Endothelial cell of umbilical vein (primary cell): ENCODE results near the gene ZP2. TPM values are rescaled to one million over a fixed set of nuclear protein-coding genes. Genes with fewer than 3 reads are reported as not detected.

ENCODE experiments used
- BruUV-seq: library from RNA; stranded (reverse); fragments of 400-500 nt; replicated peaks from 2 replicates; lab custom pipeline; 2021; lab: Mats Ljungman, UMichigan
- CTCF ChIA-PET: fragments of 300-600, 350-600 bp; sonication (Branson Sonifier 250); formaldehyde crosslinking; loops from one replicate; lab custom pipeline; 2021; ENCODE audit warnings: antibody characterized with exemption, inconsistent platforms; lab: Charles Lee
- POLR2A ChIA-PET: fragments of 300-600, 350-600 bp; sonication (Branson Sonifier 250); formaldehyde crosslinking; loops from one replicate; lab custom pipeline; 2021; ENCODE audit warnings: antibody characterized with exemption, inconsistent platforms; lab: Charles Lee
- DNase-seq: peaks from one replicate; pipeline ENCODE4 v3.0.0-alpha.2; 2011; ENCODE audit warnings: low read depth, low spot score
- FAIRE-seq: peaks from 2 replicates; lab custom pipeline; 2011; peaks lifted over from hg19 to GRCh38; lab: Jason Lieb, UNC
- H2AFZ ChIP-seq: 2 replicates; pipeline ENCODE4 v1.6.0; 2012; ENCODE audit warnings: low read depth, low read length, control low read depth, inconsistent platforms
- H3K27ac ChIP-seq: 2 replicates; pipeline ENCODE4 v1.5.1; 2011; ENCODE audit warnings: low read depth, mild to moderate bottlenecking, control low read depth, low read length, moderate library complexity; ENCODE audit not compliant: insufficient read depth
- H3K27me3 ChIP-seq, 2 experiments: 2 replicates each; pipeline versions ENCODE4 v1.6.0 to v1.6.1; 2011; ENCODE audit warnings: low read length in 2 of 2, mixed read lengths in 1 of 2; ENCODE audit not compliant: control insufficient read depth in 2 of 2, insufficient read depth in 2 of 2
- H3K36me3 ChIP-seq, 2 experiments: 2 replicates in 1 of 2; 3 replicates in 1 of 2; pipeline ENCODE4 v1.5.1; 2011; ENCODE audit warnings: low read length in 2 of 2, mild to moderate bottlenecking in 1 of 2, moderate library complexity in 1 of 2; ENCODE audit not compliant: control insufficient read depth in 2 of 2, insufficient read depth in 2 of 2; ENCODE audit errors: extremely low read depth in 1 of 2
- H3K4me1 ChIP-seq: 3 replicates; pipeline ENCODE4 v1.5.1; 2011; ENCODE audit warnings: mild to moderate bottlenecking, low read length; ENCODE audit not compliant: control insufficient read depth, insufficient read depth; ENCODE audit errors: extremely low read depth
- H3K4me2 ChIP-seq: 2 replicates; pipeline ENCODE4 v1.6.1; 2011; ENCODE audit warnings: low read length, control low read depth, mixed read lengths; ENCODE audit not compliant: insufficient read depth
- H3K4me3 ChIP-seq, 3 experiments: fragments of 200-600 bp in 1 of 3; sonication (generic), shearing (Covaris generic) in 1 of 3; replicated peaks in 1 of 3; 2 replicates each; pipeline ENCODE4 v1.5.1; 2011 to 2016; ENCODE audit warnings: control low read depth in 3 of 3, low read length in 3 of 3, mild to moderate bottlenecking in 2 of 3, inconsistent platforms in 1 of 3, low read depth in 1 of 3, moderate library complexity in 1 of 3; ENCODE audit not compliant: insufficient read depth in 1 of 3
- H3K79me2 ChIP-seq: 2 replicates; pipeline ENCODE4 v1.6.0; 2012; ENCODE audit warnings: low read length, inconsistent platforms; ENCODE audit not compliant: control insufficient read depth, insufficient read depth
- H3K9ac ChIP-seq: replicated peaks from 2 replicates; pipeline ENCODE3; 2011; ENCODE audit warnings: low read length, control low read depth; ENCODE audit not compliant: insufficient read depth; ENCODE audit errors: extremely low read depth
- H3K9me1 ChIP-seq: replicated peaks from 3 replicates; pipeline ENCODE4 v1.6.0; 2011; ENCODE audit warnings: mild to moderate bottlenecking, low read length; ENCODE audit not compliant: control insufficient read depth, insufficient read depth; ENCODE audit errors: extremely low read depth
- H3K9me3 ChIP-seq: replicated peaks from 2 replicates; pipeline ENCODE4 v1.5.1; 2012; ENCODE audit warnings: low read length, inconsistent platforms; ENCODE audit not compliant: control insufficient read depth, insufficient read depth
- H4K20me1 ChIP-seq: replicated peaks from 2 replicates; pipeline ENCODE3; 2011; ENCODE audit warnings: mild to moderate bottlenecking, low read length; ENCODE audit not compliant: control insufficient read depth, insufficient read depth; ENCODE audit errors: extremely low read depth
- CTCF ChIP-seq, 2 donors: IDR thresholded peaks; 1 replicate in 1 of 2; 2 replicates in 1 of 2; pipeline ENCODE4 v1.5.1; 2011; ENCODE audit warnings: low read length in 2 of 2, mild to moderate bottlenecking in 2 of 2, moderate library complexity in 2 of 2, control low read depth in 1 of 2, inconsistent platforms in 1 of 2, low read depth in 1 of 2; ENCODE audit not compliant: insufficient read depth in 1 of 2; ENCODE audit errors: extremely low read depth in 1 of 2
- FOS ChIP-seq: IDR thresholded peaks from 2 replicates; pipeline ENCODE4 v1.6.1; 2011; ENCODE audit warnings: mild to moderate bottlenecking, low read length, moderate library complexity, borderline replicate concordance; ENCODE audit not compliant: insufficient read depth
- JUN ChIP-seq: IDR thresholded peaks from 2 replicates; pipeline ENCODE4 v1.6.1; 2011; ENCODE audit warnings: borderline replicate concordance, low read depth; ENCODE audit not compliant: insufficient read length, insufficient read depth
- MAX ChIP-seq: IDR thresholded peaks from 2 replicates; pipeline ENCODE4 v1.6.1; 2011; ENCODE audit not compliant: insufficient read depth, insufficient read length
- MYC ChIP-seq: IDR thresholded peaks from one replicate; pipeline ENCODE4 v1.6.1; 2011; ENCODE audit warnings: mild to moderate bottlenecking, low read depth, low read length
- POLR2A ChIP-seq: IDR thresholded peaks from 2 replicates; pipeline ENCODE4 v1.6.1; 2012; ENCODE audit warnings: low read depth, mild to moderate bottlenecking, control low read depth, low read length
- POLR2AphosphoS5 ChIP-seq: IDR thresholded peaks from 2 replicates; pipeline ENCODE4 v1.6.1; 2012; ENCODE audit warnings: low read depth, mild to moderate bottlenecking, control low read depth, low read length, moderate library complexity; ENCODE audit not compliant: insufficient read depth
- dilution Hi-C: fragments of 300-500 bp; cut with MboI; formaldehyde crosslinking; loops from one replicate; pipeline ENCODE4 v1.15.0; 2019; ENCODE audit warnings: low sequenced_read_pairs; ENCODE audit not compliant: extremely low pct_ligation_motif_present
- intact Hi-C: fragments of 100-400 bp; cut with micrococcal nuclease; formaldehyde crosslinking; loops from one replicate; pipeline ENCODE4 v1.10.0; 2022
- polyA plus RNA-seq, 4 experiments: library from polyadenylated mRNA; depleted of rRNA in 3 of 4; stranded (reverse) in 3 of 4; unstranded in 1 of 4; fragments of >200 nt; gene quantifications; 2 replicates each; pipeline versions ENCODE4 v1.2.1 to v1.2.3, GENCODE V29; 2011 to 2012; ENCODE audit warnings: missing spikeins in 1 of 4
- total RNA-seq: library from RNA; stranded (reverse); gene quantifications from 2 replicates; pipeline ENCODE4 v1.2.3, GENCODE V29; 2021

Gene ZP2
- total and polyA plus RNA-seq, 2 donors (not counting 3 experiments of a cell fraction or from before 2014, with no cell fraction given), result not detected

GRCh38 chr16:21219551-21219950 lies 8.2 kb upstream of the ZP2 start:
- no peak for DNase-seq
- H3K36me3 ChIP-seq, result no peaks in the 10 kb centered on the region
- BruUV-seq, result no TSS peak
- H3K9ac ChIP-seq, result no peak overlapping the region
- intact Hi-C loops (no loop called here), dilution Hi-C loops (no loop called here)
- no peak overlapping the region for H3K4me3 ChIP-seq
- H3K9me1 ChIP-seq, result no peaks in the 10 kb centered on the region
- no peaks in the 10 kb centered on the region for H3K4me1 ChIP-seq
- no peaks in the 10 kb centered on the region for H3K79me2 ChIP-seq
- no peak overlapping the region for H2AFZ ChIP-seq
- FAIRE-seq, result no peak
- CTCF ChIA-PET, result interaction anchor here (1.0 to 2.0 kb wide), 5 partner anchors 11 to 446 kb away, joined by 3 to 5 read pairs (median 4); no protein-coding TSS in a partner anchor
- no peak overlapping the region for H3K4me2 ChIP-seq
- POLR2A ChIA-PET, result no interaction called here
- no peaks in the 10 kb centered on the region for H3K9me3 ChIP-seq
- TF ChIP-seq MYC (no peak), MAX (no peak), CTCF (IDR thresholded peaks at IDR 0.05; ENCODE audit: extremely low read depth in 1 of 2, insufficient read depth in 1 of 2, low read depth in 1 of 2, low read length in 2 of 2) (no peak), POLR2A (no peak), FOS (no peak), POLR2AphosphoS5 (no peak), JUN (no peak)
- H3K27ac ChIP-seq, result no peak overlapping the region
- peaks cover 0 to 2% of the 10 kb centered on the region in 2 experiments for H3K27me3 ChIP-seq
- no peaks in the 10 kb centered on the region for H4K20me1 ChIP-seq
